Tibial nerve (tissue), 4 donors: ENCODE measurements around the gene VGLL1. TPM values are rescaled to one million over a fixed set of nuclear protein-coding genes. Genes with fewer than 3 reads are reported as not detected.

Experiments
- DNase-seq, 2 donors: peaks; one replicate each; pipeline ENCODE4 v3.0.0-alpha.2; 2019; ENCODE audit warnings: low spot score in 2 of 2
- H3K27ac ChIP-seq, 4 donors: fragments of 200-600 bp; sonication (generic) in 3 of 4; one replicate each; pipeline ENCODE4 v1.5.1; 2017 to 2019; ENCODE audit warnings: mild to moderate bottlenecking in 1 of 4
- H3K27me3 ChIP-seq, 2 donors: fragments of 200-600 bp; sonication (generic) in 1 of 2; one replicate each; pipeline versions ENCODE4 v1.5.1 to v1.6.0; 2017 to 2019
- H3K36me3 ChIP-seq, 3 donors: fragments of 200-600 bp; sonication (generic); one replicate each; pipeline ENCODE4 v1.5.1; 2018 to 2019
- H3K4me1 ChIP-seq, 4 donors: fragments of 200-600 bp; sonication (generic) in 3 of 4; one replicate each; pipeline ENCODE4 v1.5.1; 2017 to 2019
- H3K4me3 ChIP-seq, 4 donors: fragments of 200-600 bp; sonication (generic) in 3 of 4; one replicate each; pipeline ENCODE4 v1.5.1; 2017 to 2019; ENCODE audit warnings: mild to moderate bottlenecking in 1 of 4, moderate library complexity in 1 of 4
- H3K9me3 ChIP-seq, 4 donors: fragments of 200-600 bp; sonication (generic) in 3 of 4; one replicate each; pipeline ENCODE4 v1.5.1; 2017 to 2019
- CTCF ChIP-seq, 5 experiments: fragments of 200-600 bp in 3 of 5; fragments of 450-650 bp in 2 of 5; sonication (generic) in 3 of 5; IDR thresholded peaks; one replicate each; pipeline ENCODE4 v1.5.1; 2016 to 2019; ENCODE audit warnings: antibody characterized with exemption in 5 of 5, mild to moderate bottlenecking in 3 of 5, moderate library complexity in 2 of 5
- EP300 ChIP-seq, 2 donors: sonication (generic); formaldehyde crosslinking; IDR thresholded peaks; one replicate each; pipeline ENCODE4 v1.6.1; 2017; ENCODE audit warnings: antibody characterized with exemption in 2 of 2, mild to moderate bottlenecking in 1 of 2
- POLR2A ChIP-seq, 2 donors: fragments of 450-650 bp; IDR thresholded peaks; one replicate each; pipeline ENCODE4 v1.6.1; 2017; ENCODE audit warnings: antibody characterized with exemption in 2 of 2, mild to moderate bottlenecking in 2 of 2, moderate library complexity in 2 of 2
- WGBS, 2 donors: methylation state at CpG; one replicate each; pipeline ENCODE4 v1.1.5; 2018; 5-methylcytosine and 5-hydroxymethylcytosine counted together
- small RNA-seq: library from RNA; depleted of rRNA; stranded (forward); fragments of <200 nt; gene quantifications from one replicate; pipeline ENCODE3, GENCODE V24; 2016
- total RNA-seq, 4 donors: library from RNA; depleted of rRNA; stranded (reverse); fragments of >200 nt; gene quantifications; one replicate each; pipeline ENCODE4 v1.1.0, GENCODE V29; 2016

The VGLL1 gene
- total RNA-seq, 4 donors from 2014 or later, result not detected

- no peak overlapping the region for H3K4me3 ChIP-seq
- DNase-seq, result no peak
- WGBS, 2 donors, result 83 to 86% methylated on average over 2 of the region's 2 CpGs
- H3K27me3 ChIP-seq, result peaks cover 0 to 20% of the 10 kb centered on the region in 2 donors
- no peak overlapping the region for H3K27ac ChIP-seq
- H3K4me1 ChIP-seq, result no peaks in the 10 kb centered on the region
- TF ChIP-seq POLR2A (IDR thresholded peaks at IDR 0.05), result no peak
- no peak for TF ChIP-seq EP300 (IDR thresholded peaks at IDR 0.05)
- no peak for TF ChIP-seq CTCF (IDR thresholded peaks at IDR 0.05)
- H3K9me3 ChIP-seq, result no peaks in the 10 kb centered on the region
- no peaks in the 10 kb centered on the region for H3K36me3 ChIP-seq
Observed at GRCh38 chrX:136597356-136597755, 65.3 kb downstream of the VGLL1 start.

DNA sequence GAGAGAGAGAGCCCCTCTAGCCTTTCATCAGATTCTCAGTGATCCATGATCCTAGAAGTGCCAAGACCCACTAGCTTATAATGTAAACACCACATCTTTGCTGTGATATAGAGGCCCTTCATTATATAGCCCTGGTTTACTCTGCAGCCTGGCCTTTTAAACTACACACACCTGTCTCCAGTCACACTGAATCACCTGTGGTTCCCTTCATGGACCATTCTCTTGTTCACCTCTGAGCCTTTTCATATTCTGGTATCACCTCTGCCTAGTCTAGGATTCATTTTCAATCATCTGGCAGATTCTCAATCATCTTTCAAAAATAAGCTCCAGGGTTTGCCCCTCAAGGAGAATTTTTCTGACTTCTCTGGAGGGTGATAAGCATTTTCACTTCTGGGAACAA, 65.9 kb downstream of the VGLL1 start:
- H3K4me3 ChIP-seq, result no peak overlapping the region
- no peaks in the 10 kb centered on the region for H3K36me3 ChIP-seq
- H3K27me3 ChIP-seq, result peaks cover 0 to 20% of the 10 kb centered on the region in 2 donors
- no peaks in the 10 kb centered on the region for H3K4me1 ChIP-seq
- H3K27ac ChIP-seq, result no peak overlapping the region
- H3K9me3 ChIP-seq, result no peaks in the 10 kb centered on the region
- DNase-seq, result no peak
- TF ChIP-seq EP300 (IDR thresholded peaks at IDR 0.05), result no peak
- no peak for TF ChIP-seq CTCF (IDR thresholded peaks at IDR 0.05)
- TF ChIP-seq POLR2A (IDR thresholded peaks at IDR 0.05), result no peak

DNA sequence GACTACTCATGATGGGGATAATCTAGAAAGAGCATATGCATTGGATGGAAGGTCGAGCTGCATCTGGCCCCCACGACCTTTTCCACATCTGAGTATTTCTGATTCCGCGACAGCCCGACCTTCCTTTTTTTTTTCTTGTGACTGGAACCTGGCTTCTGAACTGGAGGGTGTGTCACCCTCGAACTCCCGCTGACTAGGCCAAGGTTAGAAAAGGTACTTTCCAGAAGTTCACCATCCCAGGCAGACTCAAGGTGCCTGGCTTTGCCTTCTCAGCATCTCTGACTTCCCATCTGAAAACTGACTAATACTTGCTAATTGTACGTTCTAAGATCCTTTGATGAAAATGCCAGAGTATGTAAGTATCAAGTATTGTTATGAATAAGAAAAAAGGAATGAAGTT, 66.6 kb downstream of the VGLL1 start:
- Histone ChIP-seq H3K4me1 (no peaks in the 10 kb centered on the region), H3K9me3 (no peaks in the 10 kb centered on the region), H3K27me3 (peaks cover 0 to 13% of the 10 kb centered on the region in 2 donors), H3K27ac (no peak overlapping the region), H3K36me3 (no peaks in the 10 kb centered on the region), H3K4me3 (no peak overlapping the region)
- 67 to 77% methylated on average over 8 of the region's 8 CpGs for WGBS, 2 donors
- TF ChIP-seq CTCF (IDR thresholded peaks at IDR 0.05) (no peak), POLR2A (IDR thresholded peaks at IDR 0.05) (no peak), EP300 (IDR thresholded peaks at IDR 0.05) (no peak)
- DNase-seq, result no peak

GRCh38 chrX:136600059-136600458, 68.0 kb downstream of the VGLL1 start:
- DNase-seq, result no peak
- Histone ChIP-seq H3K4me1 (no peaks in the 10 kb centered on the region), H3K4me3 (no peak overlapping the region), H3K36me3 (no peaks in the 10 kb centered on the region), H3K27ac (no peak overlapping the region), H3K9me3 (no peaks in the 10 kb centered on the region), H3K27me3 (peaks cover 0 to 11% of the 10 kb centered on the region in 2 donors)
- TF ChIP-seq EP300 (IDR thresholded peaks at IDR 0.05) (no peak), POLR2A (IDR thresholded peaks at IDR 0.05) (no peak), CTCF (IDR thresholded peaks at IDR 0.05) (no peak)
- 35 to 94% methylated on average over 1 of the region's 1 CpG for WGBS, 2 donors

Small RNAs within 50 kb of the gene (small RNA-seq; reads per million reads assigned to genes)
- not detected for gene MIR934
- not detected for gene RF00019
- not detected for gene RNU6-320P

Other genes starting within 250 kb of the VGLL1 start
- gene ADGRG4, start 231.3 kb upstream of the VGLL1 start, total RNA-seq, result under 1 TPM in 1 of 4 donors, not detected in 3; 0.20 TPM
- not detected for gene BRS3, start 44.3 kb upstream of the VGLL1 start, total RNA-seq
- gene HTATSF1, start 34.6 kb upstream of the VGLL1 start, total RNA-seq, result 10 to 100 TPM; 37.5 to 53.1 (median 44.1) TPM
- 1 to 10 TPM in 1 of 4 donors, under 1 TPM in 1, not detected in 2; 0.20 to 1.3 TPM for gene CD40LG, start 115.9 kb downstream of the VGLL1 start, total RNA-seq
- gene ARHGEF6, start 248.7 kb downstream of the VGLL1 start, total RNA-seq, result 10 to 100 TPM; 23.7 to 41.1 (median 29.6) TPM